ENCODE measurements around the gene LTN1.
"Not testable (repeated sequence)": the region's sequence is repeated elsewhere in the genome, so short reads cannot be mapped to it uniquely, and the experiment has no call there.

LTN1 gene

GRCh38 chr21:28986677-28987076, 6.0 kb downstream of the LTN1 start:
- no peak for DNase-seq

GRCh38 chr21:28982637-28983036, 10.0 kb downstream of the LTN1 start:
- DNase-seq = no peak

DNA sequence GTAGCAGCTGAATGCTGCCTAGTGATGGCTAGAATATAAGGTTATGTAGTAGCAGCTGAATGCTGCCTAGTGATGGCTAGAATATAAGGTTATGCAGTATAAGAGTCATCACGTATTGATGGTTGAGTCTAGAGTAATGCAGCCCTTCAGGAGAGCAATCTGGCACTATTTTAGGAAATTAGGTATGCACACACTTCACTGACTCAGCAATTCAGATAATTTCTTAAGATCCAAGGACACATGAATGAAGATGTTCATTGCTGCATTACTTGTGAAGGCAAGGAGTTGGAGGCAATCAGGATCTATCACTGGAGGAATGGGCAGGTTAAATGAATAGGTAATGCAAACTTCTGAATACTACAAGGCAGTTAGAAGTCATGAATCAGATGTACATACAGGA, 13.6 kb downstream of the LTN1 start:
- no peak for DNase-seq

DNA sequence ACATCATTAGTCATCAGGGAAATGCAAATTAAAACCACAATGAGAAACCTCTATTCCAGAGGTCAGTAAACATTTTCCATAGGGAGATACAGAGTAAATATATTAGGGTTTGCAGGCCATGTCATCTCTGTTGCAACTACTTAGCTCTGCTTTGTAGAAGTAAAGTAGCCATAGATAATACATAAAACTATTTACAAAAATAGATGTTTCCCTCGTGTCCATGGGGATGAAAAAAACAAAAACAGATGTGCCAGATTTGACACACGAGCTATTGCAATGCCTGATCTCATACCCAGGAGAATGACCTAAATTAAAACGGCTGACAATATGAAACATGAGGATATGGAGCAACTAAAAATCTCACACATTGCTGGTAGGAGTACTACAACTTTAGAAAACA, 17.3 kb downstream of the LTN1 start:
- no peak for DNase-seq

DNA sequence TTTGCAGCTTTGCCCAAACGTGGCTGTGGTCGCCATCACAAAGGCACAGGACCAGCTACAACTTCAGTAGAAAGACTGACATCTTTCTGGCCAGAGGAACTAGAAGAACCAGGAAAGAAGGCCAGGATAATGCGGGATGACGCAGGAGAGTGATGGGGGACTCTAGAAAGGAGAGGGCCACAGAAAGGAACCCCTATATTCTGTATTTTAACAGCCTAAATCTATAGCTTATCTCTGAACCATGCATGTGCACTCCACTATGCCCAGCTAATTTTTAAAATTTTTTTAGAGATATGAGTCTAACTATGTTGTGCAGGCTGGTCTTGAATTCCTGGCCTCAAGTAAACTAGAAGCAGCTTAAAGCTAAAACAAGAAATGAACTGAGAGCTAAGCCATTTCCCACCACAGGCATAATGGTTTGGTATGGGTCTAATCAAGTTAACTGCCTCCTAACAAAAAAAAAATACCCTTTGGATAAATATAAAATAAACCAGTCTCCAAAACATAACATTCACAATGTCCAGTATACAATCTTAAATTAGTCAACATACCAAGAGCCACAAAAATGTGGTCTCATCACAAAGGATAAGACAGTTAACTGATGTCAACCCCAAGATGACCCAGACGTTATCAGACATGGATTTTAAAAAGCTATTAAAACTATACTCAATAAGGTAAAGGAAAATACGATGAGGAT, 18.0 kb downstream of the LTN1 start:
- DNase-seq = no peak

DNA sequence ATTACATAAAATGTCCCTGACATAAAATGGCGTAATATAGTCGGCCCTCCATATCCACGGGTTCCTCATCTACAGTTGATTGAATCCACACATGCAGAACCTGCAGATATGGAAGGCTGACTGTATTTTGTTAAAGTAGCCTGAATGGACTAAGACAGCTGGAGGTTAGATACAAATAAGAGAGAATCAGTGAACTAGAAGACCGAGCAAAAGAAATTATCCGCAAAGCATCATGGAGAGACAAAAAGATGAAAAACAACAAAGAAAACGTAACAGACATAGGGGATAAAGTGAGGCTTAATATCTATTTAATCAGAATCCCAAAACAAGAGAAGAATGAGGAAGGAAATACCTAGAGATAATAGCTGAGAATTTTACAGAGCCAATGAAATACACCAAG, 20.3 kb downstream of the LTN1 start:
- DNase-seq = no peak

GRCh38 chr21:28971171-28971570, 21.5 kb downstream of the LTN1 start:
- no peak for DNase-seq

GRCh38 chr21:28963831-28964230, 28.8 kb downstream of the LTN1 start:
- DNase-seq = no peak

GRCh38 chr21:28962465-28962864, 30.2 kb downstream of the LTN1 start:
- DNase-seq = no peak

GRCh38 chr21:28961927-28962326, 30.8 kb downstream of the LTN1 start:
- no peak for DNase-seq

DNA sequence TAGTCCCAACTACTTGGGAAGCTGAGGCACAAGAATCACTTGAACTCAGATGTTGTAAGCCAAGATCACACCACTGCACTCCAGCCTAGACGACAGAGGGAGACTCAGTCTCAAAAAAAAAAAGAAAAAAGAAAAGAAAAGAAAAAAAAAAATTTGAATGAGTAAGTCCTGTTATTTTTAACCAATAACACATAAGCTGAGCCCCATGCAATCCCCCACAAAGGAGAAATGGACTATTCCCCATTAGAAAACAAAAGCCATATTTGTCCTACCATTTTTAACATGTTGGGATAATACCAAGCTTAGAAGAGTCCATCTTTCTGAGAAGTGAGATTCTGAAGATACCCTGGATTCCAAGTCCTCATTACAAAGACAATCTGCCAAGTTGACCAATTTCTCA, 32.4 kb downstream of the LTN1 start:
- DNase-seq = no peak

GRCh38 chr21:28959367-28960099, 33.1 kb downstream of the LTN1 start:
- DNase-seq = no peak

DNA sequence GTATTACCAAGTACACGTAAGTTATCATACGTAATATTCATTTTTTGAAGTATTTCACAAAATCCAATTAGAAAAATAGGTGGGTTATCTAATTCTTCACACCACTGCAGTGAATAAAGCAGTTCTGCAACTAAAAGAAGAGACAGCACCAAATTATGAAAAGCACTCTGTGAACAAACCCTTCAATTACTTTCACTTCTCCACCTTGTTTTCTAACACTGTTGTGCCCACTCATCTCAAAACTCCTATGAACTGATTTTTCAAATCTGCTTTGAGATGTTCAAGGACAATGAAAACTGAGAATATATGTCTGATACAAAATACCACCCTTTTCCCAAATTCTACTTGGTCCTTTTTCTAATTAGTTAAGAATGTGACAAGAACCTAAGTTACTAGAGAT, 39.4 kb downstream of the LTN1 start:
- no peak for DNase-seq

DNA sequence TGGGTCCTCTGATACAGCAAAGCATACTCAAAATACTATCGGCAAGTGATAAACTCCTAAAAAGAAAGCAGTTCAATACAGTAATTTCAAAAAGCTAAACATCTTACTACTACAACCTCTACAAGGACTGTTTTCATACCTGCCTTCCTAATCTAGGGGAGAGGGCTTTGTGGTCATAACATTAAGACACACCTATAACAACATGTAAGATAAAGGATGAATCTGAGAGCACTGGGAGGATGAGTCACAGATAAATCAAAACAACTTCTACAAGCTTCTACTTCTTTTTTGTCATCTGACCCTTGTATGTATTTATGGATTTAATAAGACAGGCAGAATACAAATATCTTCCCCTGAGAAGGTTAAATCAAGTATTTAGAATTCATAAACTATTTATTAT, 40.0 kb downstream of the LTN1 start:
- DNase-seq = no peak

DNA sequence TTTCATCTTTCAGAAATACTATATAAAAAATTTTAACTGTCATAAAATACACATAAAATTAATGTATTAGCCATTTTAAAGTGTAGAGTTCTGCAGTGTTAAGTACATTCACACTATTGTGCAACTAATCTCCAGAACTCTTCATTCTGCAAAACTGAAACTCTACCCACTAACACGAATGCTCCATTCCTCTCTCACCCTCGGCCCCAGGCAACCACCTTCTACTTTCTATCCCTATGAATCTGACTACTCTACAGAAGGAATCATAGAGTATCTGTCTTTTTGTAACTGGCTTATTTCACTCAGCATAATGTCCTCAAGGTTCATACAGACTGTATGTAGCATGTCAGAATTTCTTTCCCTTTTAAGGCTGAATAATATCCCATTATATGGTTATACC, 43.4 kb downstream of the LTN1 start:
- peak; percentile 9 for DNase-seq

GRCh38 chr21:28944296-28944695, 48.4 kb downstream of the LTN1 start:
- DNase-seq = no peak

GRCh38 chr21:28943631-28944030, 49.0 kb downstream of the LTN1 start:
- no peak for DNase-seq

- no peak for DNase-seq
Observed at GRCh38 chr21:28938726-28939125, 54.0 kb downstream of the LTN1 start.

DNA sequence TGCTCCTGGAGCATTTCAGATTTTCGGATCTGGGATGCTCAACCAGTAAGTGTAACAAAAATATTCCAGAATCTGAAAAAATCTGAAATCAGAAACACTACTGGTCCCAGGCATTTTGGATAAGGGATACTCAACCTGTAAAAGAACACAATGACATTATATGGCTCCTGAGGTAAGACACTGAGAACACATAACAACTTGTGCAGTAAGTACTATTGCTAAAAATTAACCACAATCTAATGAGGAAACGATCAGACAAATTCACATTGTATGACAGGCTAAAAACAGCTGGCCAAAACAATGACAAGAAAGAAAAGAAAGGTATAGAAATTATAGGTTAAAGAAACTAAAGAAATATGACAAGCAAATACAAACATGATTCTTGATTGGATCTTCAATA, 54.9 kb downstream of the LTN1 start:
- DNase-seq = no peak

GRCh38 chr21:28936721-28937120, 56.0 kb downstream of the LTN1 start:
- no peak for DNase-seq

- DNase-seq = no peak
Observed at GRCh38 chr21:28936036-28936435, 56.6 kb downstream of the LTN1 start.

DNA sequence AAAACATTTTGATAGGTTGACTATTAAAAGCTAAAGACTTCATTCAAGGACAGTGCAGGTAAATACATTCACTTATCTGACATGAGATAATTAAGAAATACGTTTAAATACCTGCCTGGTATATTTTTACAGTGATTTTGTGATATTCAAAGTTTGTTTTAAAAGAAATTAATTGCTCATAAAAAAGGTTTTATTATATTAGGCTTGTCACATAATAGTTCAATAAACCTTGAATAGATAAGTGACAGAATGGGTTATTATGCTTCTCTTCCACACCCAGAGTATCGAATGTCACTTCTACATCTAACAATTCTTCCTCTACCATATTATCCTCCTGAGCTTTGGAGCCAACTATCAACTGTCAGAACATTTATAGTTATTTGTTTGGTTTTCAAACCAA, 60.0 kb downstream of the LTN1 start:
- no peak for DNase-seq

- not testable (repeated sequence) for DNase-seq
Observed at GRCh38 chr21:28931708-28932372, 60.8 kb downstream of the LTN1 start.

Data from activated CD4-positive, alpha-beta T cell treated with anti-CD3 and anti-CD28 coated beads for 48 hours (primary cell).